ENCODE measurements around the gene TTLL10.

The TTLL10 gene

DNA sequence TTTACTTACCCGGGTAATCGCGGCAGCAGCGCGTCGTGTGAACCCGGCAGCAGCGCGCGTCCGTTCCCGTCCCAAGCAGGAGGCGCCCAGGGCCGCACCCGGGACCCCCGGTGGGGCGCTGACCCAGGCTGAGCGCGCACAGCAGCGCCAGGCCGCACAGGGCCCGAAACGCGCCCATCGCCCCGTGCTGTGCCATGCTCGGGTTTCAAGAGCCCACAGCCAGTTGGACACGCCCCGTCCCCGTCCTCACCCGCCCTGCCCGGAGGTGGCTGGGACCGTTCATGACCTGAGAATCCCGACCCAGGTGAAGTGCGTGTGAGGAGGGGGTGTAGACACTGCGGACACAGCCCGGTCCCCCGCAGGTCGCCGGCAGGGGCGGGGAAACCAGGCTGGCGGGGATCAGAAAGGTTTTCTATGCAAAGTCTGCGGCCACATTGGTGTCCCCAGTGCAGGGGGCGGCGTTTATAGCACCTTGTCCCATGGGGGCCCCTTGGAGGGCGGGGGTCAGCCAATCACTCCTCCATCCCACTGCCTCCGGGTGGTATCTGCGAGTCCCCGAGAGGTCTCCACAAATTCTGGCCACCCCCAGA is 32.8 kb downstream of the TTLL10 start, which contains the start of gene TNFRSF18:
TSS of gene TNFRSF18 (minus strand) at position 217 of the 590 bp plus-strand sequence. CDS start at position 196, 21 bp downstream.
- DNase-seq (ENCODE audit: low spot score): no peak

DNA sequence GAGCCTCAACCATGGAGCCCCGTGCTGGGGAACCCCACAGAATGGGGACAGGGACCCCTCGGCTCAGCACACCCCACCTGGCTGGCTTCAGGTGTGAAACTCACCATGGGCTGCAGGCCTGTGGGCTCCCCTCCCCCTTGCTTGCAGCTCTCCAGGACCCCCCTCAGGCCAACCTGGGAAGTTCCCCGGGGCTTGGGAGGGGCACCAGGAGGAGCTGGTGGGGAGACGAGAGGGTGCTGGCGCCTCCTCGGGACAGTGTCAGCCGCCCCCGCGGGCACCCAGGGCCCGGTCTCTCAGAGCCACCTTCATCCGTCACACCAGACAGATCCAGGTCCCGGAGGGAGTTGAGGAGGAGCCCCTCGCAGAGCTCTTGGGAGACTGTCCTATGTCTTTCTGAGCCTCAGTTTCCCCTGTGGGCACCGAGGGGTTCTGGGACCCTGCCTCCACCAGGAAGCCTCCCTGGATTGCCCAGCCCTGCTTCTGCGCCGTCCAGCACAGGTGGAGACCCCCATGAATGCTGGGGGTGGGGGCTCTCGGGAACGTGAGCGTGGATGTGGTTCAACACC is 33.4 kb downstream of the TTLL10 start:
- no peak for DNase-seq (ENCODE audit: low spot score)

DNA sequence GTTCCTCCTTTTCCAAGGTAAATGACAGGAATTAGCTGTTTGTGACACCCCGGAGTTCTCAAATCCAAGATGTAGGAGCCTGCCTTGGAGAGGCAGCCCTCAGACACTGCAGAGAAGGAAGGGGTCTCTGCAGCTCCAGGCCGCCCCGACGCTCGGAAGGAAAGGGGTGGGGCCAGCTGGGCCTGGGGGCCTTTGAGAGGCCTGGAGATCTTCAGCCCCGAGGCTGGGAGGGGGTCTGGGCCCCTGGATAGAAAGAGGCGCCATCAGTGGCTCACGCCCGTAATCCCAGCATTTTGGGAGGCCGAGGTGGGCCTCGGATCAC is 33.9 kb downstream of the TTLL10 start:
- DNase-seq (ENCODE audit: low spot score): no peak

DNA sequence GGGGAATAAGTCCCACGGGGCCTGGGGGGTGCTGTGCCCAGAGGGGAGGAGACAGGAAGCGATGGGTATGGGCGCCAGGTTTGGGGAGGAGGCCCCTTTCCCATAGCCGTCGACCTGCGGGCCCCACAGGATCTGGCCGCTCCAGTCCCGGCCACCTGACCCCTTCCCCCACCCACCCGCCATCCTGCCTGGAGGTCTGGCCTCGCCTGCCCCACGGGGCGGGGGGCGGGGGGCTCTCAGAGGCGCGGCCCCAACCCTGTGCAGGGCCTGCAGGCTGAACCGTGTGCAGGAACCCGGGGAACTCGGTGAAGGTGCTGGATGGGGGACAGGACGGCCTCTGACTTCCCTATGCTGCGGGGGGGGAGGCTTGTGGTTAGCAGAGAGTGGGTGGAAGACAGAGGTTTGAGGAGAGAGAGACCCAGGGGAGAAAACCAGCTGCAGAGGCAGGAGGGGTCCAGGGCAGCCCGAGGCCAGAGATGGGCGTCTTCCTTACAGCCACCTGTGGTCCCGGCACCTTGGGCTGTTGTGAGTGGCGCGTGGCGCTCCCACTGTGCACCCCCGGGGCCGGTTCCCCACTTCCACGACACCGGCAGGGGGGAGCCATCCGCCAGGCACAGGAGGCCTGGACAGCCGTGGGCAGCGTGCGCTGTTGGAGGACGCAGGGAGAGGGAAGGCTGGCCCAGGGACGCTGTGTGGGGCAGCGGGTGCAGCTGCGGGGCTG is 35.2 kb downstream of the TTLL10 start:
- no peak for DNase-seq (ENCODE audit: low spot score)

DNA sequence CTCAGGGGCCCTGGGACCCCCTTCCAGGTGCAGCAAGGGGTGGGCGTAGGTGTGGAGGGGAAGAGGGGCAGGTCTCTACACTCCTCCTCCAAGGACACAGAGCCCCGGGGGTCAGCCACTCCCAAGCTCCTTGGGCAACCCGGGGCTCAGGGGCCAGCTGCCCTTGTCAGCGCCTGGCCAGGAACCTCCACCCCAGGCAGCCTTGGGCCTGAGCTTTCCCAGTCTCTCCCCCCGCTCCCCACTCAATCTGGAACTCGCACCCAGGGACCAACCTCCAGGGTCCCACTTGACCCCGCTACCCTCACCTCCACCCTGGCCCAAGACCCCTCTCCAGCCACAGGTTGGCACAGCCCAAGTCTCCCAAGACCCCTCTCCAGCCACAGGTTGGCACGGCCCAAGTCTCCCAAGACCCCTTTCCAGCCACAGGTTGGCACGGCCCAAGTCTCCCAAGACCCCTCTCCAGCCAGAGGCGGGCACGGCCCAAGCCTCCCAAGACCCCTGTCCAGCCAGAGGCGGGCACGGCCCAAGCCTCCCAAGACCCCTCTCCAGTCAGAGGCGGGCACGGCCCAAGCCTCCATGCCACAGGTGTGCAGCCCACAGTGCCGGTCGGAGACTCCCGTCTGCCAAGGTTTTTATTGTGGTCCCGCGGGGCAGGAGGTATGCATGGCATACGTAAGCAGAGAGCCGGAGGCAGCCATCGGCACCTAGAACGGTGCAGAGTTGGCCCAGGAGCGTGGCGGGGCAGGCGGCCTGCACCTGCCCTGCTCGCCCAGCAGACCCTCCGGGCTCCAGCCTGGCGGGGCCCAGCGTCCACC is 37.3 kb downstream of the TTLL10 start:
- DNase-seq (ENCODE audit: low spot score): no peak

DNA sequence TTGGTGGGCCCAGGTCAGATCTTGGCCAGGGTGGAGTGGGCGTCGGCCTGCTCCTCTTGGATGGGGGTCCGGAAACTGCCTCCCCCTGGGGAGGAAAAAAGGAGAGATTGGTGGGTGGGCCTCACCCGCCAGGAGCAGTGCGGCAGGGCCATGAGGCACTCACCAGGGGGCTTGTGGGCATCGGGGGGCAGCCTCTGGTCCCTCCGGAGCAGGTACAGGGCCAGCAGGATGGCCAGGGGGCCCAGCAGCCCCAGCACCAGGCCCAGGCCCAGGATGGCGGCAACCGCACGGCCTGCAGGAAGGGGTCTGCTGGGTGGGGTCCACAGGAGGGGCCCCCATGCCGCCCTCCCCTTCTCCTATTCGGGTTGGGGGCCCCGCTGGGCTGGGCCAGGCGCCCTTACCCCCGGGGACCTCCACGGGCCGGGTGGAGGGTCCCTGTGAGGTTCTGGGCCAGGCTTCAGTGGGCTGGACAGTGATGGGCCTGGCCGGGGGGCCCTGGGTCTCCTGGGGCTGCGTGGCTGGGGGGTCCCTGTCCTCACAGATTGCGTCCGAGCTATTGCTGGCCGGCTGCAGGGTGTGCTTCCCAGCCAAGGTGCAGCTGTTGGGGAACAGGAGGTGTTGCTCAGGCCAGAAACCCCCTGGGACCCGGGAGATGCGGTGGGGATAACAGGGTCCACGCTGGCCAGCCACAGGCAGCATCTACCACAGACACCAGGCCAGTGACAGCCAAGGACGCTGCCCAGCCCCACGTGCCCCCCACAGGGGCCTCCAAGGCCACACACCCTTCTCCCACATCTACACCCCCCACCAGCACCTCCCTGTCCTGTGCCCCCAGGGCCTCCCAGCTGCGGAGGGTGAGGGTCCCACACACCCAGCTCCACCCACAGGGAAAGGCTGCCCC is 38.1 kb downstream of the TTLL10 start:
- DNase-seq (ENCODE audit: low spot score): no peak

DNA sequence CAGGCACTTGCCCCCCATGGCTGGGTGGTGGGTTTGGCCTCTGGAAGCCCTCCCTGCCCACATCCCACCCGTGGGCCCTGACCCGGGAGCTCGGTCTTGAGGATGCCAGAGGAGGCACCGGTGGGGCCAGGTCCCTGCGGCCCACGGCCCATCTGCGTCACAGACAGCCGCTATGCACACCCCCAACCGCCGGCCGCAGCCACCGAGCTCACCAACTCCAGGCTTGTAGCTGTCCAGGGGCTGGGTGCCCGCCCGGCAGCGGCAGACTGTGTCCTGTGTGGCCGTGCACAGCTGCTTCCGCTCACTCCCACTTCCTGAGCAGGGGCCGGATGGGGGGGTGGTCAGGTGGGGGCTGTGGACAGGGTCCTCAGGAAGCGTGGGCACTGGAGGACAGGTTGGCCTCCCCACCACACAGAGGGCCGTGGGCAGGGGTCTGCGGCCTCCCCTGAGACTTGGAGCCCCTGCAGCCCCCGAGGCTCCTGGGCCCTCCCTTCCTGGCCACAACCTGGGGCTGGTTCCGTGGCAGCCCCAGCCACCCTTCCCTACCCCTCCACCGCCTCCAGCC is 39.2 kb downstream of the TTLL10 start:
- peak; percentile 50 for DNase-seq (ENCODE audit: low spot score)

DNA sequence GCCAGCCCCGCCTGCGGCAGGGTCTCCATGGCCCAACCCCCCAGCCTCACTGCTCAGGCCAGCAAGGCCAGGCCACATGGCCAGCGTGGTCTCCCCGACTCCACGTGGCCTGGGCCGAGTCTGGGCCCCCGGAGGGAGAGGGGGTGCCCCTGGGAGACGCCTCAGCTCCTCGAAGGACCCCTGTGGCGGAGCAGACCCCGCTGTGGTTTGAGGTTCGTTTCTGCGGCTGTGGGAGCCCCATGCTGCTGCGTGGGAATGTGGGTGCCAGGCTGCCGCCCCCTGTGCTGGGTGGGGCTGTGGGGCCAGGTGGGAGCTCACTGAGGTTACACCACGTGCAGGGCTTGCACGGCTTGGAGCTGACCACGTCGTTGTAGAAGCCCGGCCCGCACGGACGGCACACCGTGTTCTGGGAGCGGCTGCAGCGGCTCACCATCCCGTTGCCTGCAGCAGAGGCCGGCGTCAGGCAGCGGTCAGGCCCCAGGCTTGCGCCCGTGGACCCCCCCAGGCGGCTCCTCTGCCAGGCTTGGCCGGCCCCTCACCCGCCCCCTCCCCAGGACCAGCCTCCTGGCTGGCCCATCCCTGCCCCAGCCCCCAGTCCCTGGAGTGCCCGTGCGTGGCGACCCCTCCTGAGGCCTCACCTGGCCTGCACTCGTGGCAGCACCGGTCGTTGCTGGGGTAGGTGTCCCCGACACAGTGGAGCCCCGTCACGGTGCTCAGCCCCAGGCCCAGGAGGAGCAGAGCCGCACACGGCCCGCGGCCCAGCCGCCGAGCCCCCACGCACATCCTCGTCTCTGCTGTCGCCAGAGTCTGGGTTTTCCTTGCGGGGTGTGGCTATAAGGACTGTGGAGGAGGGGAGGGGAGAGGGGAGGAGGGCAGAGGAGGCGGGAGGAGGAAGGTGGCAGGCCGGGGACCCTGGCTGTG is 39.9 kb downstream of the TTLL10 start, which contains the start of gene TNFRSF4:
TSS of gene TNFRSF4 (minus strand) at position 809 of the 921 bp plus-strand sequence. CDS start at position 783, 26 bp downstream.
- no peak for DNase-seq (ENCODE audit: low spot score)

DNA sequence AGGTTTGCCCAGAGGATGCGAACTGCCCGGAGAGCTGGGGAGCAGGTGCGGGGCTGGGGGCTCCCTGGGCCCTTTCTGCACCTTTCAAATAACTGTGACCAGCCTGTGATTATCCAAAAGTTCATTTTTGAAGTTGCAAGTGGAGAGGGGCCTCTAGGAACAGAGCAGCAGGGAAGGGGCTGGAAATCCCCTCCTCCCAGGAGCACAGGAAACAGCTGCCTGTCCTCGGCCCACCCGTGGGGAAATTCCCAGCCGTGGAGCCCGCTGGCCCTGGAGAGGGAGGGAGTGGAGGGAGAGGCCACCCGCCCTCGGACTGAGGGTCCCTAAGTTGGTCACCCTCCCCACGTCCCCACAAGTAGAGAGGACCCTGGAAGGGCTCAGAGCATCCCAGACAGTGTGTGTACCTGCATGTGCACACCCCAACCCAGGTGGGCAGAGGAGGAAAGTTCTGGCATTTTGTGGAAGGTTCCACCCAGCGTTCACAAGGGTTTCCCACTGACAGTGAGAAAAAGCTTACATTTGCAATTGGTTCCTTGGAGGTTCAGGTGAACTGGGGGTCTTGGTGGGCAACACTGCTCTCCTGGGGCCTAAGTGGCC is 41.5 kb downstream of the TTLL10 start:
- DNase-seq (ENCODE audit: low spot score): no peak

DNA sequence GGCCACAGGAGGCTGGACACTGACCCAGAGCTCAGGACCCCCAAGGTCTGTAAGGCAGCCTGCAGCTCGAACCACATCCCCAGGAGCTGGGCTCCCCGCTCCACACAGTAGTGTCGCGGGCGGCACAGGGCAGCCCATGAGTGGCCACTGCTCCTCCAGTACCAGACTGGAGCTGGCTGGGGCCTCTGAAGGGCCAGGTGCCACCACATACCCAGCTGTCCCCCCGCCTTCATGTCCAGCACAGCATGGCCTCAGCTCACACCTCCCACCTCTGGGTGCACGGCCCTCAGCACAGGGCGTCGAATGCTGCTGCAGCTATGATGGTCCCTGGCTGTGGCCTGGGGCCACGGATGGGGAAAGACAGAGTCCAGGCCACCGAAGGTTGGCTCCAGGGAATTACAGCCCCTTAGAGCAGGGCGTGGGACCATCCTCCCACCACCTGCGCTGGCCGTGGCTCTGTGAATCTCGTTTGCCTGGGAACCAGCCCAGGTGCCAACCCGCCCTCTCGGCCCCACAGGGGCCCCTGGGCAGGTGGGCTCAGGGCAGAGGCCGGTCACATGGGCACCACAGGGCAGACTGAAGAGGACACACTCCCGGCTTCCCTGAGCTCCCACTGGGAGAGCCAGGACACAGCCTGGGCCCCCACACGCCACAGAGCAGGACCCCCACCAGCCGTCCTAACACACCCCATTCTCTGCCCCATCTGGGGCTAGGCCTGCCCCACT is 42.4 kb downstream of the TTLL10 start:
- DNase-seq (ENCODE audit: low spot score): no peak

DNA sequence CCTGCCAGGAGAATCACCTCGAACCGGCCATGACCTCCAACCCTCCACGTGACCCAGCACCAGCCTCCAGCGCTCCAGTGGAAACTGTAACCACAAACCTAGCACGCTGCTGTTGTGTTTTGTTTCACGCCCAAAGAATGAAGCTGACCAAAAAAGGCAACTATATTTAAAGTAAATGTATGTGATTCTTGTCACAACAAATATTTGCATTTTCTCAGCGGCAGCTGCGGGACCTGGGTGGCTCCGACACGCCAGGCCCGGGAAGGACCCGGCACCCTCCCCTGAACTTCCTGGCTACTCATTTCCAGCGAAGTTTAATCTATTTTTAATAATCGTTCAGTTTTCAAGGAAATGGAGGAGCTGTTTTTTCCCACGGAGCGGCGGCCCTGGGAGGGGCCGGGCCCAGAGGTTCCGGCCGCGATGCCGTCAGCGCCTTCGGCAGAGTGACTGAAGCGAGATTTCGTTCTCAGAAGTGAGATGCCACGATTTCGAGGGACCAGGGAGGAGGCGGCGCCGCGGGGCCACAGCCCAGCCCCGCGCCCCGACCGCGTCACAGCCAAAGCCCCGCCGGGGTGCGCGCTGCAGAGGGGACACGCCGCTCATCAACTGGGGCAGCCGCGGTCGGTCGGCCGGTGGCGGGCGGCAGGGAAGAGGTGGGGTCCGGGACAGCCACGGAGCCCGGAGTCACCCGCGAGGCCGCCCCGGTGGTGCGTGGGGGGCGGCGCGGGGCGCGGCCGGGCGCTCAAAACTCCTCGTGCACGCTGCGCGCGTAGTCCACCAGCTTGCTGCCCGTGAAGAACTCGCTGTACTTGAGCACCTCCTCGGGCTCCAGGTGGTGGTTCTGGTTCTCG is 43.3 kb downstream of the TTLL10 start:
- DNase-seq (ENCODE audit: low spot score): peak; percentile 75

DNA sequence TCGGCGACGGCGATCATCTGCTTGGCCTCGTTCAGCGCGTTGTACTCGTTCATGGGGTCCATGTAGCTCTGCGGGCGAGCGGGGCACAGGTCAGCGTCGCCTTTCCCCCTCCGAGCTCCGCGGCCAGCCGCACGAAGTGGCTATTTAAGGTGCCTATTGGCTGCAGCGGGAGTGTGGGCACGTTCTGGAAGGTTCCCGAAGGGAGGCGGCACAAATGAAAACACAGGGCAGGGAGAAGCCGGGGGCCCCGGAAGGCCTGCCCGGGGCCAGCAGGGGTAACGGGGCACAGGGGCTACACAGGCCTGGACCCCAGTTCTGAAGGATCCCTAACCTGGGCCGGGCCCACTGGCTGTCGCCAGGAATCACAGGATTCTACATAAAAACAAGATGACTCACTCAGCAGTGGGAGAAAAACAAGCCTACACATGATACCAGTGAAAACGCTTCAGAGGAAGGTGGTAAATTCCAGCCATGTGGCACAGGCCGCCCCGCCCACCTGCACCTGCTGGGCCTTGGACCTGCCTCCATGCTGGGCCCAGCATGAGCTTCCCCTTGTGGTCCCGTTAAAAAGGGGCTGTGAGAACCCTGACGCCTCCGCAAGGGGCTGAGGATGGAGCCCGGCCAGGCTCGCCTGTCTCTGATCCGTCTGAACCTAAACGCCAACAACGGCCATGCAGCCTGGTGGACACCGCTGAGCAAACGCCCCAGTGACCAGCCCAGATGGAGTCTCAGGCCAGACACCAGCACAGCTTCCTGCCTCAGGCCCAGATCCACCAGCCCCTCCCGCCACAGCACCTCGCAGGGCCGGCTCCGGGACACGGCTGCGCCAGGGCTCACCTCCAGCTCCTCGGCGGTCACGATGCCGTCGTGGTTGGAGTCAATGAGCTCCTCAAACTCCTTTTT is 44.2 kb downstream of the TTLL10 start:
- DNase-seq (ENCODE audit: low spot score): no peak

DNA sequence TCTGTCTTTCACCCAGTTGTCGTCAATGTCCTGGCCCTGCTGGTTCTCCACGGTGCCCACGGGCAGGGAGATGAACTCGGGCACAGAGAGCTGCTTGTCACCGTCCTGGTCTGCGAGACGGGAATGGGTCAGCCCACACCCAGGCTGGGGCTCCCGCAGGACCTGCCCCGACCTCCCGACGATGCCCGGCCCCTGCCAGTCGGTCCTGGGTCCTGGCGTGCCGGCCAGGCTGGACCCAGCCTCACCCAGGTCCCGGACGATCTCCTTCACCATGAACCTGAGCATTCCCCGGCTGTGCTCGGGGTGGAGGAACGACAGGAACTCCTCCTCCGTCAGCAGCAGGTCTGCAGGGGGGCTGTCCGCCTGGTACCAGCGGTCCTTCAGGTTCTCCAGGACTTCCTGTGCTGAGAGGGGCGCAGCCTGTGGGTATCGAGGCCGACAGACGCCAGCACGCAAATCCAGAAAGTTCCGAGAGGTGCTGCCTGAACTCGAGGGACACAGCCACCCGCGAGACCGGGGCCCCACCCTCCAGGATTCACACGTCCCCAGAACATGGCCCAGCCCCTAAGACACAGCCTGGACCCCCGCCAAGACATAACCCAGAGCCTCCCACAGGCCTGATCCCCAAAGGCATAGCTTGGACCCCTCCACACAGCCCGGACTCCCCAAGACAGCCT is 45.0 kb downstream of the TTLL10 start:
- DNase-seq (ENCODE audit: low spot score): no peak

DNA sequence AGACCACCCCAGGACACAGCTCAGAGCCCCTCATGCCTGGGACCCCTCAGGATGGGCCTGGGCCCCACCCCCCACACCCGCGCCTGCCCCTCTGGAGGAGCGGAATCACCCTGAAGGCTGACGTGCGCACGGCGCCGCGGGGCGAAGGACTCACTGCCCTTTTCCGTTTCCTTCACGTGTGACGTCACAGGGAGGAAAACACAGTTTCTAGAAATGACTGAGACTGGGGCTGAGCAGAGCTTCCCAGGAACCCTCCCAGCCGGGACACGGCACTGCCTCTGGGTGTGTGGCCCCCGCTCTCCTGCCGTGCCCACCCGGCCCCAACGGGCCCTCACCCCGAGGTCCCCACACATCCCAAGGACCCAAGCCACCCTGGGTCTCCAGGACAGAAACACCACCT is 45.7 kb downstream of the TTLL10 start:
- peak; percentile 80 for DNase-seq (ENCODE audit: low spot score)

DNA sequence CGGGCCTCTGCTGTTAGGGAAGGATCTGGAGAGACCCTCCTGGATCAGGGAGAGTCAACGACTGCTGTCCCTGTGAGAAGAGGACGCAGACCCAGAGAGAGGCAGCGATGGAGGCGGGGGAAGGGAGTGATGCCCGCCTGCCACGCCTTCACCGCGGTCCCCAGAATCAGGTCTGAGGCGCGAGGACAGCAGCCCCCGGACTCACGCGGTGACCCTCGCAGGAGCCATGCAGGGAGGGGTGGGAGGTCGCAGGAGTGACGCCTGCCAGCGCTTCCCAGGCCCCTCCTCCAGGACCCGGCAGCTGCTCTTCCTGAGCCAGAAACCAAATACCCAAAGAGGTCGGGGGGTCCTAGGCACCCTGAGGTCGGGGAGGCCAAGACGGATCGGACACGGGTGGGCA is 46.5 kb downstream of the TTLL10 start:
- DNase-seq (ENCODE audit: low spot score): no peak

DNA sequence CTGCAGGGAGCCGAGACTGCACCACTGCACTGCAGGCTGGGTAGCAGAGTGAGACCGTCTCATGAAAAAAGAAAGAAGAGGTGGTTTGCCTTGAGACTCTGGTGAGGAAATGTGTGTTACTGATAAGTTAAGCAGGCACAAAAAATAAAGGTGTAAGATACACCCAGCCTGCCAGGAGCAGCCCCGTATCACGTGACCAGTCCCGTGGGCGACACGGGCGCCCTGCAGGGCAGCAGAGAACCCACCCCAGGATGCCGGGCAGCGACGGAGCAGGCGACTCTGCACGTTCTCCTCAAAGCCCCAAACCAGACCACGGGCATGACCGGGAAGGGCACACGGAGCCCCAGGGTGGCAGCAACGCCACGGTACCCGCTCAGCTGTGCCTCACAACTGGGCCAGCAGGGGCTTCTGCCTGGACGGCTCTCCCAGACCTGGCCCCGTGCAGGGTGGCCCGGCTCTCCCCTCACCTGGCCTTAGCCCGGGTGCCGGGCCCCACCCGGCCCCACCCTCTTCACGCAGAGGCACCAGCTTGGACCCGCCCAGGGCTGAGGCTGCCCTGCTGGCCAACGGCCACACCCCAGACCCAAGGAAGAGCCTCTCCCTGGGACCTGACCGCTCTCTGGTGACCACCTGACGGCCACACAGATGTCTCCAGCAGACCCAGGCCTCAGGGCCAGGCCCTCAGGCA is 48.4 kb downstream of the TTLL10 start:
- DNase-seq (ENCODE audit: low spot score): no peak

Measured in activated CD4-positive, alpha-beta T cell treated with anti-CD3 and anti-CD28 coated beads, Interleukin-2, Interleukin-4, amounts not matched to agents 100 ng/mL and 50 ng/mL, durations not matched to agents 16 hours and 8 hours (primary cell).